GM12873 (cell line): ENCODE measurements around the gene UQCR11.

Experiments
- CTCF ChIP-seq: IDR thresholded peaks from 2 replicates; pipeline ENCODE4 v1.5.1; 2012; ENCODE audit warnings: low read depth, mild to moderate bottlenecking, moderate library complexity, low read length, control low read depth; ENCODE audit not compliant: insufficient read depth; ENCODE audit errors: missing control alignments

UQCR11 gene

GRCh38 chr19:1618157-1619093, 13.2 kb upstream of the UQCR11 start:
- peak; percentile 62 for TF ChIP-seq CTCF

GRCh38 chr19:1616875-1617274, 11.6 kb upstream of the UQCR11 start:
- TF ChIP-seq CTCF = no peak

- TF ChIP-seq CTCF = no peak
These were observed 11.1 kb upstream of the UQCR11 start for GRCh38 chr19:1616396-1616795.

- TF ChIP-seq CTCF = no peak
These were observed 10.0 kb upstream of the UQCR11 start for GRCh38 chr19:1615156-1615765.

GRCh38 chr19:1613808-1614570, 8.7 kb upstream of the UQCR11 start:
- TF ChIP-seq CTCF = no peak

GRCh38 chr19:1613146-1613545, 7.9 kb upstream of the UQCR11 start:
- no peak for TF ChIP-seq CTCF
